ENCODE measurements around the gene NLGN1. TPM values are rescaled to one million over a fixed set of nuclear protein-coding genes. Genes with fewer than 3 reads are reported as not detected.

Gene NLGN1
- total and polyA plus RNA-seq, 2 of the 8 experiments (the other 6 are each of a cell fraction or from before 2014, with no cell fraction given) = 7.8 to 14.8 TPM

- Histone ChIP-seq H3K27me3 (replicated peaks in 1 of 4; ENCODE audit: control insufficient read depth in 3 of 4, extremely low read depth in 1 of 4, insufficient read depth in 3 of 4, low read length in 3 of 4) (no peaks in the 10 kb centered on the region), H4K91ac (replicated peaks; ENCODE audit: insufficient read length, low read length) (no peak overlapping the region), H2BK15ac (ENCODE audit: low read length) (no peak overlapping the region), H2AK5ac (ENCODE audit: low read depth, low read length) (no peak overlapping the region), H3K4me3 (ENCODE audit: extremely low read depth in 1 of 4, insufficient read depth in 2 of 4, low read depth in 3 of 4, low read length in 4 of 4) (no peak overlapping the region), H3K4me1 (replicated peaks in 1 of 4; ENCODE audit: control insufficient read depth in 3 of 4, insufficient read depth in 4 of 4, low read length in 3 of 4) (peaks cover 0 to 9% (median 3%) of the 10 kb centered on the region in 4 experiments; a peak in 2 of 7 replicates), H3K9ac (replicated peaks in 1 of 4; ENCODE audit: extremely low read depth in 1 of 4, low read depth in 3 of 4, low read length in 3 of 4) (no peak overlapping the region), H3K4ac (replicated peaks; ENCODE audit: insufficient read length, low read depth, low read length) (no peak overlapping the region), H4K5ac (ENCODE audit: insufficient read length, low read depth, low read length) (no peak overlapping the region), H2BK20ac (ENCODE audit: low read length) (no peak overlapping the region), H3K36me3 (ENCODE audit: control insufficient read depth in 2 of 4, insufficient read depth in 4 of 4, low read length in 3 of 4) (no peaks in the 10 kb centered on the region), H3K14ac (ENCODE audit: insufficient read length) (no peak overlapping the region), H3K56ac (replicated peaks; ENCODE audit: insufficient read length, low read depth, low read length) (no peak overlapping the region), H2BK12ac (ENCODE audit: low read depth, low read length) (no peak overlapping the region), H3K4me2 (ENCODE audit: insufficient read depth in 1 of 2, low read depth in 2 of 2, low read length in 2 of 2) (no peak overlapping the region), H4K8ac (ENCODE audit: extremely low read depth, insufficient read depth, low read length) (no peak overlapping the region), H3K9me3 (ENCODE audit: insufficient read depth in 2 of 2, low read depth in 1 of 2, low read length in 1 of 2) (no peaks in the 10 kb centered on the region), H2AFZ (ENCODE audit: low read length) (no peak overlapping the region), H4K20me1 (replicated peaks in 1 of 2; ENCODE audit: control insufficient read depth in 1 of 2, insufficient read depth in 2 of 2, low read length in 2 of 2) (no peaks in the 10 kb centered on the region), H3K79me1 (ENCODE audit: low read depth, low read length) (no peaks in the 10 kb centered on the region), H3K23ac (ENCODE audit: insufficient read length) (no peak overlapping the region), H3K23me2 (ENCODE audit: low read depth, low read length) (no peaks in the 10 kb centered on the region), H2BK5ac (ENCODE audit: low read depth, low read length) (no peak overlapping the region), H2BK120ac (replicated peaks; ENCODE audit: low read depth, low read length) (no peak overlapping the region), H3K18ac (ENCODE audit: extremely low read depth, low read length) (no peak overlapping the region), H3K79me2 (ENCODE audit: control insufficient read depth in 1 of 2, insufficient read depth in 2 of 2, low read length in 2 of 2) (no peaks in the 10 kb centered on the region), H3K27ac (ENCODE audit: low read depth, low read length) (no peak overlapping the region)
- no peak for FAIRE-seq
- no peak for TF ChIP-seq SIN3A (conservative IDR thresholded peaks at IDR 0.05 in 1 of 2, IDR thresholded peaks at IDR 0.05 in 1 of 2; ENCODE audit: low read depth in 1 of 2, low read length in 2 of 2)
- no peak for TF ChIP-seq CHD1 (IDR thresholded peaks at IDR 0.05; ENCODE audit: low read depth, low read length)
- TF ChIP-seq PHF8 (conservative IDR thresholded peaks at IDR 0.05; ENCODE audit: low read depth, low read length) = no peak
- TF ChIP-seq RNF2 (IDR thresholded peaks at IDR 0.05; ENCODE audit: borderline replicate concordance, low read depth, low read length, missing control alignments, poor library complexity, severe bottlenecking) = no peak
- TF ChIP-seq BACH1 (IDR thresholded peaks at IDR 0.05; ENCODE audit: low read length) = no peak
- no peak for TF ChIP-seq SP4 (IDR thresholded peaks at IDR 0.05; ENCODE audit: low read length)
- TF ChIP-seq KDM5A (IDR thresholded peaks at IDR 0.05; ENCODE audit: low read length) = no peak
- no peak for TF ChIP-seq CEBPB (IDR thresholded peaks at IDR 0.05; ENCODE audit: low read depth, low read length)
- TF ChIP-seq JUND (IDR thresholded peaks at IDR 0.05; ENCODE audit: low read length) = no peak
- no peak for TF ChIP-seq BRCA1 (IDR thresholded peaks at IDR 0.05; ENCODE audit: low read depth, low read length)
- ChIA-PET CTCF (ENCODE audit: partially characterized antibody) (interaction anchor here (0.5 to 0.9 kb wide), 3 partner anchors 28 to 672 kb away, joined by 3 to 4 read pairs (median 3); no protein-coding TSS in a partner anchor), POLR2A (ENCODE audit: partially characterized antibody) (interaction anchor here (1.1 kb wide), 1 partner anchor 9 kb away, joined by 3 read pairs; no protein-coding TSS in a partner anchor)
- 87% methylated on average over 3 of the region's 3 CpGs; no CpG with 5 or more reads in 1 of the 2 experiments for WGBS, 2 experiments (ENCODE audit: extremely low coverage in 1 of 2, insufficient coverage in 1 of 2, insufficient read length in 1 of 2, insufficient replicate concordance in 2 of 2, low coverage in 1 of 2, low lambda C conversion rate in 2 of 2, missing lambda C conversion rate in 1 of 2)
- no peak for DNase-seq (ENCODE audit: low read depth in 1 of 2, low spot score in 2 of 2)
These were observed 700.1 kb downstream of the NLGN1 start for GRCh38 chr3:174097686-174098085.
